Astrocyte (in vitro differentiated cells and primary cell): ENCODE results near the gene CLIC6.

Experiments
- CTCF ChIP-seq: IDR thresholded peaks from 2 replicates; pipeline ENCODE4 v1.5.1; 2011; ENCODE audit warnings: low read depth, mild to moderate bottlenecking, inconsistent platforms, low read length, moderate library complexity; ENCODE audit not compliant: insufficient read depth
- EZH2 ChIP-seq: IDR thresholded peaks from 2 replicates; pipeline ENCODE4 v1.6.1; 2012; ENCODE audit warnings: mild to moderate bottlenecking, low read length, inconsistent platforms; ENCODE audit not compliant: insufficient read depth

GRCh38 chr21:34730194-34730593, 61.4 kb downstream of the CLIC6 start:
- TF ChIP-seq CTCF (no peak), EZH2 (no peak)
